Ramos (cell line): Measurements from ENCODE around the gene VWA7.
"Not testable (repeated sequence)": the region's sequence is repeated elsewhere in the genome, so short reads cannot be mapped to it uniquely, and the experiment has no call there.

Experiments used
- in situ Hi-C: fragments of 300-500 bp; cut with MboI; formaldehyde crosslinking; loops from one replicate; pipeline ENCODE4 v1.14.3; 2022; ENCODE audit warnings: low sequenced_read_pairs; ENCODE audit not compliant: unreplicated experiment

The VWA7 gene

GRCh38 chr6:31805939-31806469 lies 28.9 kb upstream of the VWA7 start:
- in situ Hi-C loops, result no loop called here

GRCh38 chr6:31801031-31801927 lies 24.2 kb upstream of the VWA7 start:
- in situ Hi-C loops, result not testable (repeated sequence)

- in situ Hi-C loops, result no loop called here
These were observed 22.7 kb upstream of the VWA7 start for GRCh38 chr6:31799781-31800180.

GRCh38 chr6:31797588-31797987 lies 20.5 kb upstream of the VWA7 start:
- in situ Hi-C loops, result no loop called here

- in situ Hi-C loops, result no loop called here
These were observed 19.9 kb upstream of the VWA7 start for GRCh38 chr6:31796993-31797385.

- in situ Hi-C loops, result no loop called here
These were observed 18.6 kb upstream of the VWA7 start, which contains the start of gene VARS1 for GRCh38 chr6:31795616-31796298. Gene VARS1 (minus strand): TSS chr6:31795752. CDS start chr6:31795217, 535 bp downstream.

GRCh38 chr6:31794866-31795615 lies 17.9 kb upstream of the VWA7 start:
- in situ Hi-C loops, result no loop called here

GRCh38 chr6:31794294-31794865 lies 17.3 kb upstream of the VWA7 start:
- in situ Hi-C loops, result no loop called here

- in situ Hi-C loops, result not testable (repeated sequence)
These were observed 16.8 kb upstream of the VWA7 start for GRCh38 chr6:31793927-31794245.

- in situ Hi-C loops, result no loop called here
These were observed 15.6 kb upstream of the VWA7 start for GRCh38 chr6:31792761-31793171.

GRCh38 chr6:31792090-31792374 lies 14.9 kb upstream of the VWA7 start:
- in situ Hi-C loops, result no loop called here

GRCh38 chr6:31791324-31792089 lies 14.4 kb upstream of the VWA7 start:
- in situ Hi-C loops, result no loop called here

- in situ Hi-C loops, result no loop called here
These were observed 8.3 kb upstream of the VWA7 start for GRCh38 chr6:31785475-31785874.

GRCh38 chr6:31784098-31784925 lies 7.2 kb upstream of the VWA7 start:
- in situ Hi-C loops, result no loop called here

GRCh38 chr6:31782126-31782855 lies 5.2 kb upstream of the VWA7 start:
- in situ Hi-C loops, result no loop called here

- in situ Hi-C loops, result no loop called here
These were observed 4.4 kb upstream of the VWA7 start for GRCh38 chr6:31781244-31782125.

- in situ Hi-C loops, result no loop called here
These were observed 3.5 kb upstream of the VWA7 start for GRCh38 chr6:31780507-31781243.
